WTC11 (cell line): ENCODE measurements around the gene C19orf67. TPM values are rescaled to one million over a fixed set of nuclear protein-coding genes. Genes with fewer than 3 reads are reported as not detected.

Source experiments
- CREB1 ChIP-seq: sonication (generic); formaldehyde crosslinking; IDR thresholded peaks from 2 replicates; pipeline ENCODE4 v1.8.0; 2023; ENCODE audit warnings: mild to moderate bottlenecking, missing genetic modification reagents
- EMX1 ChIP-seq: fragments of 250-450 bp; sonication (Bioruptor Pico); IDR thresholded peaks from 2 replicates; pipeline ENCODE4 v1.8.0; 2021; ENCODE audit warnings: mild to moderate bottlenecking
- ERG ChIP-seq: fragments of 250-450 bp; sonication (Bioruptor Pico); IDR thresholded peaks from 2 replicates; pipeline ENCODE4 v1.8.0; 2021; ENCODE audit warnings: mild to moderate bottlenecking
- ETV6 ChIP-seq: sonication (generic); formaldehyde crosslinking; IDR thresholded peaks from 2 replicates; pipeline ENCODE4 v1.8.1; 2022; ENCODE audit warnings: mild to moderate bottlenecking, missing genetic modification reagents
- FOXP1 ChIP-seq: sonication (generic); formaldehyde crosslinking; IDR thresholded peaks from 2 replicates; pipeline ENCODE4 v1.8.0; 2022; ENCODE audit warnings: missing genetic modification reagents, mild to moderate bottlenecking, moderate library complexity, borderline replicate concordance
- GRHL2 ChIP-seq: fragments of 250-450 bp; sonication (Bioruptor Pico); IDR thresholded peaks from 2 replicates; pipeline ENCODE4 v1.8.0; 2022; ENCODE audit warnings: mild to moderate bottlenecking, moderate library complexity; ENCODE audit not compliant: insufficient replicate concordance, severe bottlenecking
- JAZF1 ChIP-seq: fragments of 250-450 bp; sonication (Bioruptor Pico); IDR thresholded peaks from 2 replicates; pipeline ENCODE4 v1.9.0; 2021; ENCODE audit warnings: moderate library complexity, mild to moderate bottlenecking, inconsistent platforms
- KAT7 ChIP-seq: sonication (generic); formaldehyde crosslinking; IDR thresholded peaks from 2 replicates; pipeline ENCODE4 v1.8.1; 2023; ENCODE audit warnings: missing genetic modification reagents, mild to moderate bottlenecking, borderline replicate concordance
- MXD4 ChIP-seq: fragments of 250-450 bp; sonication (Bioruptor Pico); IDR thresholded peaks from 2 replicates; pipeline ENCODE4 v1.8.0; 2021; ENCODE audit warnings: mild to moderate bottlenecking, moderate library complexity, borderline replicate concordance
- NR2C2 ChIP-seq: sonication (generic); formaldehyde crosslinking; IDR thresholded peaks from 2 replicates; pipeline ENCODE4 v1.8.0; 2022; ENCODE audit warnings: mild to moderate bottlenecking, missing genetic modification reagents
- NR3C1 ChIP-seq: sonication (generic); formaldehyde crosslinking; conservative IDR thresholded peaks from 2 replicates; pipeline ENCODE4 v1.8.1; 2023; ENCODE audit warnings: low read depth, mild to moderate bottlenecking, missing genetic modification reagents
- SMAD4 ChIP-seq: sonication (generic); formaldehyde crosslinking; IDR thresholded peaks from 2 replicates; pipeline ENCODE4 v1.8.0; 2022; ENCODE audit warnings: mild to moderate bottlenecking, missing genetic modification reagents
- TEAD1 ChIP-seq: sonication (generic); formaldehyde crosslinking; IDR thresholded peaks from 2 replicates; pipeline ENCODE4 v1.8.0; 2022; ENCODE audit warnings: mild to moderate bottlenecking, missing genetic modification reagents
- TEAD4 ChIP-seq: sonication (generic); formaldehyde crosslinking; IDR thresholded peaks from 2 replicates; pipeline ENCODE4 v1.8.0; 2022; ENCODE audit warnings: mild to moderate bottlenecking, missing genetic modification reagents
- ZNF121 ChIP-seq: sonication (generic); formaldehyde crosslinking; IDR thresholded peaks from 2 replicates; pipeline ENCODE4 v1.8.0; 2023; ENCODE audit warnings: missing genetic modification reagents
- ZNF423 ChIP-seq: fragments of 250-450 bp; sonication (Bioruptor Pico); IDR thresholded peaks from 2 replicates; pipeline ENCODE4 v2.1.2; 2022; ENCODE audit warnings: mild to moderate bottlenecking, moderate library complexity
- total RNA-seq: library from RNA; stranded (reverse); gene quantifications from 3 replicates; pipeline ENCODE4 v1.2.3, GENCODE V29; 2021
- TF ChIP-seq, protein P1 (sequence below): sonication (generic); formaldehyde crosslinking; IDR thresholded peaks from 2 replicates; pipeline ENCODE4 v1.8.0; 2022; ENCODE audit warnings: mild to moderate bottlenecking, missing genetic modification reagents

Gene C19orf67
- total RNA-seq, 1 experiment from 2014 or later, result 0.35 TPM

- peak; percentile 65; the same call in 1 of the 2 replicates for TF ChIP-seq ETV6
- TF ChIP-seq JAZF1, result no peak
- TF ChIP-seq KAT7 (CRISPR knock-in tag), result 0 out of 2 replicates have a peak, but pooled peaks have one; percentile 23
- TF ChIP-seq FOXP1 (CRISPR knock-in tag), result 0 out of 2 replicates have a peak, but pooled peaks have one; percentile 20
- TF ChIP-seq ZNF423 (CRISPR knock-in tag), result peak; percentile 24; the same call in 1 of the 2 replicates
- TF ChIP-seq ZNF121 (CRISPR knock-in tag), result no peak
- TF ChIP-seq SMAD4 (CRISPR knock-in tag), result no peak
- TF ChIP-seq CREB1, result no peak
- 0 out of 2 replicates have a peak, but pooled peaks have one; percentile 38 for TF ChIP-seq TEAD4
- no peak for TF ChIP-seq GRHL2 (CRISPR knock-in tag)
- TF ChIP-seq EMX1 (CRISPR knock-in tag), result no peak
- no peak for TF ChIP-seq TEAD1 (CRISPR knock-in tag)
- TF ChIP-seq NR3C1 (CRISPR knock-in tag), result no peak
- TF ChIP-seq ERG (CRISPR knock-in tag), result no peak
- TF ChIP-seq, protein P1, sequence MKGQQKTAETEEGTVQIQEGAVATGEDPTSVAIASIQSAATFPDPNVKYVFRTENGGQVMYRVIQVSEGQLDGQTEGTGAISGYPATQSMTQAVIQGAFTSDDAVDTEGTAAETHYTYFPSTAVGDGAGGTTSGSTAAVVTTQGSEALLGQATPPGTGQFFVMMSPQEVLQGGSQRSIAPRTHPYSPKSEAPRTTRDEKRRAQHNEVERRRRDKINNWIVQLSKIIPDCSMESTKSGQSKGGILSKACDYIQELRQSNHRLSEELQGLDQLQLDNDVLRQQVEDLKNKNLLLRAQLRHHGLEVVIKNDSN (CRISPR knock-in tag), result no peak
- no peak for TF ChIP-seq MXD4 (CRISPR knock-in tag)
- TF ChIP-seq NR2C2 (CRISPR knock-in tag), result no peak
These were observed 53.7 kb downstream of the C19orf67 start, which contains the start of gene IL27RA (continued) for GRCh38 chr19:14031719-14032480.

Other genes with a start within 250 kb of the C19orf67 start
- gene NANOS3, start 208.6 kb downstream of the C19orf67 start, total RNA-seq, result 0.66 to 1.1 TPM (median 0.71 TPM) in 3 replicates
- 5.0 to 7.2 TPM (median 6.4 TPM) in 3 replicates for gene BRME1, start 179.7 kb downstream of the C19orf67 start, total RNA-seq
- 36.6 to 44.2 TPM (median 42.2 TPM) in 3 replicates for gene CC2D1A, start 179.6 kb downstream of the C19orf67 start, total RNA-seq
- gene PODNL1, start 147.4 kb downstream of the C19orf67 start, total RNA-seq, result 1.1 to 1.4 TPM (median 1.4 TPM) in 3 replicates
- 82.9 to 89.0 TPM (median 83.3 TPM) in 3 replicates for gene DCAF15, start 133.3 kb downstream of the C19orf67 start, total RNA-seq
- 20.4 to 23.2 TPM (median 21.4 TPM) in 3 replicates for gene RFX1, start 79.5 kb downstream of the C19orf67 start, total RNA-seq
- not detected in 3 replicates for gene RLN3, start 57.6 kb downstream of the C19orf67 start, total RNA-seq
- 11.8 to 12.2 TPM (median 12.0 TPM) in 3 replicates for gene IL27RA, start 54.0 kb downstream of the C19orf67 start, total RNA-seq
- 25.9 to 31.1 TPM (median 28.6 TPM) in 3 replicates for gene PALM3, start 23.7 kb downstream of the C19orf67 start, total RNA-seq
- gene MISP3, start 13.0 kb downstream of the C19orf67 start, total RNA-seq, result 2.4 to 3.4 TPM (median 3.2 TPM) in 3 replicates
- gene SAMD1, start 5.0 kb upstream of the C19orf67 start, total RNA-seq, result 113 to 131 TPM (median 116 TPM) in 3 replicates
- 37.8 to 48.0 TPM (median 41.7 TPM) in 3 replicates for gene PRKACA, start 32.0 kb upstream of the C19orf67 start, total RNA-seq
- 37.1 to 40.4 TPM (median 38.4 TPM) in 3 replicates for gene ASF1B, start 50.8 kb upstream of the C19orf67 start, total RNA-seq
- 128 to 140 TPM (median 140 TPM) in 3 replicates for gene ADGRL1, start 120.4 kb upstream of the C19orf67 start, total RNA-seq